ENCODE data around the gene TACO1.

TACO1 gene

GRCh38 chr17:63595132-63595531 lies 5.6 kb upstream of the TACO1 start:
- no peak for TF ChIP-seq CTCF (IDR thresholded peaks at IDR 0.05; ENCODE audit: low read depth, low read length, missing control alignments)

GRCh38 chr17:63596856-63597586 lies 3.7 kb upstream of the TACO1 start:
- H3K4me3 ChIP-seq (ENCODE audit: low read depth, low read length) = no peak overlapping the region
- no peak for DNase-seq (ENCODE audit: low read depth)
- TF ChIP-seq CTCF (IDR thresholded peaks at IDR 0.05; ENCODE audit: low read depth, low read length, missing control alignments) = no peak

More at GRCh38 chr17:63595132-63595531, 5.6 kb upstream of the TACO1 start:
- DNase-seq (ENCODE audit: low read depth) = no peak
- no peak overlapping the region for H3K4me3 ChIP-seq (ENCODE audit: low read depth, low read length)

GRCh38 chr17:63598281-63598680 lies 2.4 kb upstream of the TACO1 start:
- DNase-seq (ENCODE audit: low read depth) = no peak
- H3K4me3 ChIP-seq (ENCODE audit: low read depth, low read length) = no peak overlapping the region
- TF ChIP-seq CTCF (IDR thresholded peaks at IDR 0.05; ENCODE audit: low read depth, low read length, missing control alignments) = no peak

- DNase-seq (ENCODE audit: low read depth) = no peak
- TF ChIP-seq CTCF (IDR thresholded peaks at IDR 0.05; ENCODE audit: low read depth, low read length, missing control alignments) = no peak
- H3K4me3 ChIP-seq (ENCODE audit: low read depth, low read length) = peak overlapping the region; percentile 97
These were observed 1.0 kb downstream of the TACO1 start for GRCh38 chr17:63601439-63602371.

- DNase-seq (ENCODE audit: low read depth) = no peak
- H3K4me3 ChIP-seq (ENCODE audit: low read depth, low read length) = no peak overlapping the region
- TF ChIP-seq CTCF (IDR thresholded peaks at IDR 0.05; ENCODE audit: low read depth, low read length, missing control alignments) = no peak
These were observed 9.3 kb downstream of the TACO1 start for GRCh38 chr17:63609816-63610573.

GRCh38 chr17:63610854-63611253 lies 10.2 kb downstream of the TACO1 start:
- no peak for TF ChIP-seq CTCF (IDR thresholded peaks at IDR 0.05; ENCODE audit: low read depth, low read length, missing control alignments)
- no peak for DNase-seq (ENCODE audit: low read depth)
- no peak overlapping the region for H3K4me3 ChIP-seq (ENCODE audit: low read depth, low read length)
